Kasumi-1 (cell line): ENCODE data around the gene TBPL1.
"Not testable (repeated sequence)": the region's sequence is repeated elsewhere in the genome, so short reads cannot be mapped to it uniquely, and the experiment has no call there.

Experiments
- DNase-seq, 2 experiments: peaks; one replicate each; lab custom pipeline; 2025; lab: John Stamatoyannopoulos, UW

TBPL1 gene

GRCh38 chr6:133953634-133954415, 801 bp downstream of the TBPL1 start:
- peak in 1 of 2 experiments; percentile 25 for DNase-seq

- no peak for DNase-seq
Observed at GRCh38 chr6:133954657-133955576, 1.9 kb downstream of the TBPL1 start.

GRCh38 chr6:133955582-133956415, 2.8 kb downstream of the TBPL1 start:
- DNase-seq, result no peak

- DNase-seq, result no peak
Observed at GRCh38 chr6:133956416-133957049, 3.5 kb downstream of the TBPL1 start.

GRCh38 chr6:133957227-133957626, 4.2 kb downstream of the TBPL1 start:
- no peak for DNase-seq

GRCh38 chr6:133957780-133958242, 4.8 kb downstream of the TBPL1 start:
- DNase-seq, result no peak

GRCh38 chr6:133958791-133959190, 5.8 kb downstream of the TBPL1 start:
- DNase-seq, result no peak

GRCh38 chr6:133959667-133960368, 6.8 kb downstream of the TBPL1 start:
- no peak for DNase-seq

GRCh38 chr6:133961831-133962230, 8.8 kb downstream of the TBPL1 start:
- DNase-seq, result no peak

- no peak for DNase-seq
Observed at GRCh38 chr6:133964052-133964451, 11.0 kb downstream of the TBPL1 start.

- DNase-seq, result no peak
Observed at GRCh38 chr6:133964702-133965101, 11.7 kb downstream of the TBPL1 start.

- DNase-seq, result no peak
Observed at GRCh38 chr6:133965817-133966360, 12.9 kb downstream of the TBPL1 start.

GRCh38 chr6:133966654-133967329, 13.8 kb downstream of the TBPL1 start:
- DNase-seq, result no peak

- no peak for DNase-seq
Observed at GRCh38 chr6:133967347-133967746, 14.3 kb downstream of the TBPL1 start.

- not testable (repeated sequence) for DNase-seq
Observed at GRCh38 chr6:133967835-133968234, 14.8 kb downstream of the TBPL1 start.

GRCh38 chr6:133969285-133969920, 16.4 kb downstream of the TBPL1 start:
- DNase-seq, result no peak

GRCh38 chr6:133969921-133970295, 16.9 kb downstream of the TBPL1 start:
- DNase-seq, result no peak

- no peak for DNase-seq
Observed at GRCh38 chr6:133971861-133972260, 18.8 kb downstream of the TBPL1 start.

- DNase-seq, result no peak
Observed at GRCh38 chr6:133972388-133972787, 19.4 kb downstream of the TBPL1 start.
